Esophagus muscularis mucosa (tissue), 4 donors: ENCODE measurements around the gene PRH2. TPM values are rescaled to one million over a fixed set of nuclear protein-coding genes. Genes with fewer than 3 reads are reported as not detected.

Experiments used
- DNase-seq: peaks from one replicate; pipeline ENCODE4 v3.0.0-alpha.2; 2017; ENCODE audit errors: extremely low spot score
- H3K27ac ChIP-seq, 4 donors: fragments of 200-600 bp; sonication (generic); replicated peaks in 1 of 4; 1 replicate in 3 of 4; 2 replicates in 1 of 4; pipeline ENCODE4 v1.5.1; 2016 to 2019; ENCODE audit warnings: mild to moderate bottlenecking in 1 of 4
- H3K27me3 ChIP-seq, 4 donors: fragments of 200-600 bp; sonication (generic); one replicate each; pipeline versions ENCODE4 v1.5.1 to v1.6.0; 2016 to 2019
- H3K36me3 ChIP-seq, 4 donors: fragments of 200-600 bp; sonication (generic); one replicate each; pipeline ENCODE4 v1.5.1; 2016 to 2019
- H3K4me1 ChIP-seq, 4 donors: fragments of 200-600 bp; sonication (generic); one replicate each; pipeline ENCODE4 v1.5.1; 2016 to 2019
- H3K4me3 ChIP-seq, 4 donors: fragments of 200-600 bp; sonication (generic); 1 replicate in 2 of 4; 2 replicates in 2 of 4; pipeline ENCODE4 v1.5.1; 2016 to 2019; ENCODE audit warnings: mild to moderate bottlenecking in 4 of 4, moderate library complexity in 1 of 4
- H3K9me3 ChIP-seq, 4 donors: fragments of 200-600 bp; sonication (generic); 1 replicate in 3 of 4; 2 replicates in 1 of 4; pipeline ENCODE4 v1.5.1; 2016 to 2019
- CTCF ChIP-seq, 3 experiments: fragments of 200-600 bp in 2 of 3; fragments of 450-650 bp in 1 of 3; sonication (generic) in 2 of 3; IDR thresholded peaks; one replicate each; pipeline ENCODE4 v1.5.1; 2017 to 2019; ENCODE audit warnings: antibody characterized with exemption in 3 of 3, mild to moderate bottlenecking in 2 of 3, moderate library complexity in 1 of 3
- EP300 ChIP-seq: sonication (generic); formaldehyde crosslinking; IDR thresholded peaks from one replicate; pipeline ENCODE4 v1.6.1; 2017; ENCODE audit warnings: antibody characterized with exemption
- POLR2A ChIP-seq: fragments of 450-650 bp; IDR thresholded peaks from one replicate; pipeline ENCODE4 v1.6.1; 2017; ENCODE audit warnings: antibody characterized with exemption, moderate library complexity, mild to moderate bottlenecking, low read depth
- POLR2AphosphoS5 ChIP-seq, 2 donors: sonication (generic); formaldehyde crosslinking; IDR thresholded peaks; one replicate each; pipeline ENCODE4 v1.6.1; 2017; ENCODE audit warnings: antibody characterized with exemption in 2 of 2
- WGBS: methylation state at CpG from one replicate; pipeline ENCODE4 v1.1.5; 2018; 5-methylcytosine and 5-hydroxymethylcytosine counted together
- intact Hi-C: fragments of 100-400 bp; cut with DNase I; formaldehyde crosslinking; loops from one replicate; pipeline ENCODE4 v1.15.1; 2023
- total RNA-seq, 4 donors: library from RNA; depleted of rRNA; stranded (reverse); fragments of >200 nt; gene quantifications; one replicate each; pipeline versions ENCODE4 v1.1.0 to v1.2.1, GENCODE V29; 2016

Gene PRH2
- not detected for total RNA-seq

DNA sequence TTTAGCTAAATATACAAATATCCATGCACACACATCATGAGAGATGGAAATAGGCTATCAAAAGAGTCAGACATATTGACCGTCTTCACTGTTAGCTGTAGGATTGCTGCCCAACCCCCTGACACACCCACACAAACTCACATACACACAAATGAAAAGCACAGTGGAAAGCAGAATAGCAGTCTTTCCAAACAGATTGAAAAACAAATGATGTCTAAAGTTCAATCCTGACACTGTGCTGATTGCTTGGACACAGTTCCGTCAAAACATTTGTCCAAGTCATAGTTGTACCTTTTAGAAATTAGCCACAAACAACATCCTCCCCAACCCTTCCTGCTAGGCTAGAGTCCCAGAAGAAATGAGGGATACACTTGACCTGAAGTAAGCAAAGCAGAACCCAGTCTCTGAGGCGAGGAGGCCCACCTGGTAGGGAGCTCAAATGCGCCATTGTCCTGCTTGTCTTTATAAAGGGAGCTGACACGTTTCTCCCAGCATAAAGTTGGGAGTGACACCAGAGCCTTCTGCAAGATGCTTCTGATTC, at the start of gene PRH2:
Gene PRH2, plus strand, starts transcription at position 491 of the 541 bp plus-strand sequence. Its CDS starts 38 bp downstream, at position 529.
- no peaks in the 10 kb centered on the region for H3K9me3 ChIP-seq
- no peaks in the 10 kb centered on the region for H3K27me3 ChIP-seq
- WGBS: 98% methylated on average over 5 of the region's 5 CpGs
- H3K4me1 ChIP-seq: no peaks in the 10 kb centered on the region
- intact Hi-C loops: no loop called here
- no peaks in the 10 kb centered on the region for H3K36me3 ChIP-seq
- TF ChIP-seq POLR2A (no peak), POLR2AphosphoS5 (IDR thresholded peaks at IDR 0.05) (no peak), CTCF (IDR thresholded peaks at IDR 0.05) (no peak), EP300 (no peak)
- H3K27ac ChIP-seq: no peak within 1 kb of the TSS
- no peak for DNase-seq
- H3K4me3 ChIP-seq: no peak within 1 kb of the TSS

DNA sequence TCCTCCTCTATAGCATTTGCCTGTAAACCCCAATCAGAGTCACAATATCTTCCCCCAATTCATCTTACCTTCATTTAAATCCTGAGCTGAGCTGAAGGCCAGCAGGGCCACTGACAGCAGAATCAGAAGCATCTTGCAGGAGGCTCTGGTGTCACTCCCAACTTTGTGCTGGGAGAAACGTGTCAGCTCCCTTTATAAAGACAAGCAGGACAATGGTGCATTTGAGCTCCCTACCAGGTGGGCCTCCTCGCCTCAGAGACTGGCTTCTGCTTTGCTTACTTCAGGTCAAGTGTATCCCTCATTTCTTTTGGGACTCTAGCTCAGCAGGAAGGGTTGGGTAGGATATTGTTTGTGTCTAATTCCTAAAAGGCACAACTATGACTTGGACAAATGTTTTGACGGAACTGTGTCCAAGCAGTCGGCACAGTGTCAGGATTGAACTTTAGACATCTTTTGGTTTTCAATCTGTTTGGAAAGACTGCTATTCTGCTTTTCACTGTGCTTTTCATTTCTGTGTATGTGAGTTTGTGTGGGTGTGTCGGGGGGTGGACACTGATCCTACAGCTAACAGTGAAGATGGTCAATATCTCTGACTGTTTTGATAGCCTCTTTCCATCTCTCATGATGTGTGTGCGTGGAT, 44.8 kb upstream of the PRH2 start, which contains the start of gene PRH1:
Gene PRH1, minus strand, starts transcription at position 170 of the 640 bp plus-strand sequence. Its CDS starts 38 bp downstream, at position 132.
- intact Hi-C loops: no loop called here
- no peak within 1 kb of the TSS for H3K4me3 ChIP-seq
- no peaks in the 10 kb centered on the region for H3K4me1 ChIP-seq
- H3K27me3 ChIP-seq: no peaks in the 10 kb centered on the region
- no peak for DNase-seq
- TF ChIP-seq CTCF (IDR thresholded peaks at IDR 0.05) (no peak), EP300 (no peak), POLR2A (no peak), POLR2AphosphoS5 (IDR thresholded peaks at IDR 0.05) (no peak)
- H3K36me3 ChIP-seq: peaks cover 0 to 19% (median 0%) of the 10 kb centered on the region in 4 donors
- WGBS: 93% methylated on average over 6 of the region's 6 CpGs
- H3K27ac ChIP-seq: no peak within 1 kb of the TSS
- H3K9me3 ChIP-seq: no peaks in the 10 kb centered on the region

GRCh38 chr12:10889226-10889625, 39.8 kb upstream of the PRH2 start:
- H3K36me3 ChIP-seq: no peaks in the 10 kb centered on the region
- H3K27ac ChIP-seq: no peak overlapping the region
- no peak for TF ChIP-seq POLR2AphosphoS5 (IDR thresholded peaks at IDR 0.05)
- TF ChIP-seq CTCF (IDR thresholded peaks at IDR 0.05): no peak
- no peak for TF ChIP-seq POLR2A
- no peak for TF ChIP-seq EP300
- no peaks in the 10 kb centered on the region for H3K27me3 ChIP-seq
- H3K4me1 ChIP-seq: no peaks in the 10 kb centered on the region
- DNase-seq: no peak
- intact Hi-C loops: no loop called here
- H3K9me3 ChIP-seq: no peaks in the 10 kb centered on the region
- no peak overlapping the region for H3K4me3 ChIP-seq

GRCh38 chr12:10891937-10892336, 37.1 kb upstream of the PRH2 start:
- intact Hi-C loops: no loop called here
- 95% methylated on average over 2 of the region's 2 CpGs for WGBS
- Histone ChIP-seq H3K4me1 (no peaks in the 10 kb centered on the region), H3K36me3 (peaks cover 0 to 4% (median 0%) of the 10 kb centered on the region in 4 donors), H3K4me3 (no peak overlapping the region), H3K27me3 (no peaks in the 10 kb centered on the region), H3K27ac (no peak overlapping the region), H3K9me3 (no peaks in the 10 kb centered on the region)
- no peak for DNase-seq
- TF ChIP-seq CTCF (IDR thresholded peaks at IDR 0.05) (no peak), POLR2A (no peak), POLR2AphosphoS5 (IDR thresholded peaks at IDR 0.05) (no peak), EP300 (no peak)

DNA sequence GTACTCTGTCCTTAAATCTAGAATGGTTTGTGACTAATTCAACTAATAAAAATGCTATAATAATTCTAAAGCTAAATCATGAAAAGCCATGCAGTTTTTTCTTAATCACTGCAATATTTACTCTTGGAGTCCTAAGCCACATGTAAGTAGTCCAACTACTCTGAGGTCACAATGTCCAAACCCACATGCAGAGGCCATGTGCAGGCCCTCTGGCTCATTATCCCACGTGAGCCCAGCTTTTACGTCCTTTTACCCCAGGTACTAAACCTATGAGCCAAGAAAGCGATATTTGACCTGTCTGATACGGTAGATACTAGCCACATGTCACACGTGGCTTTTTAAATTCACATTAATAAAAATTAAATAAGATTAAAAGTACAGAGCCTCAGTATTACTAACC, 32.2 kb upstream of the PRH2 start:
- Histone ChIP-seq H3K9me3 (no peaks in the 10 kb centered on the region), H3K27me3 (no peaks in the 10 kb centered on the region), H3K4me1 (no peaks in the 10 kb centered on the region), H3K4me3 (no peak overlapping the region), H3K27ac (no peak overlapping the region), H3K36me3 (peaks cover 0 to 4% (median 0%) of the 10 kb centered on the region in 4 donors)
- 95% methylated on average over 5 of the region's 5 CpGs for WGBS
- intact Hi-C loops: no loop called here
- no peak for DNase-seq
- TF ChIP-seq EP300: no peak
- TF ChIP-seq POLR2A: no peak
- no peak for TF ChIP-seq CTCF (IDR thresholded peaks at IDR 0.05)
- TF ChIP-seq POLR2AphosphoS5 (IDR thresholded peaks at IDR 0.05): no peak
